Kasumi-1 (cell line): ENCODE results near the gene FOXO3.
"Not testable (repeated sequence)": the region's sequence is repeated elsewhere in the genome, so short reads cannot be mapped to it uniquely, and the experiment has no call there.

Experiments used
- DNase-seq, 2 experiments: peaks; one replicate each; lab custom pipeline; 2025; lab: John Stamatoyannopoulos, UW

Gene FOXO3

DNA sequence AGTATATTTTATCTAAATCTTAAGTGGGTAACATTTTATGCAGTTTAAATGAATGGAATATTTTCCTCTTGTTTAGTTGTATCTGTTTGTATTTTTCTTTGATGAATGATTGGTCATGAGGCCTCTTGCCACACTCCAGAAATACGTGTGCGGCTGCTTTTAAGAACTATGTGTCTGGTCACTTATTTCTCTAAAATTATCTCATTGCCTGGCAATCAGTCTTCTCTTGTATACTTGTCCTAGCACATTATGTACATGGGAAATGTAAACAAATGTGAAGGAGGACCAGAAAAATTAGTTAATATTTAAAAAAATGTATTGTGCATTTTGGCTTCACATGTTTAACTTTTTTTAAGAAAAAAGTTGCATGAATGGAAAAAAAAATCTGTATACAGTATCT lies 123.3 kb downstream of the FOXO3 start:
- not testable (repeated sequence) for DNase-seq

GRCh38 chr6:108684771-108685329 lies 124.1 kb downstream of the FOXO3 start:
- DNase-seq, result no peak

GRCh38 chr6:108685970-108686369 lies 125.3 kb downstream of the FOXO3 start:
- no peak for DNase-seq

DNA sequence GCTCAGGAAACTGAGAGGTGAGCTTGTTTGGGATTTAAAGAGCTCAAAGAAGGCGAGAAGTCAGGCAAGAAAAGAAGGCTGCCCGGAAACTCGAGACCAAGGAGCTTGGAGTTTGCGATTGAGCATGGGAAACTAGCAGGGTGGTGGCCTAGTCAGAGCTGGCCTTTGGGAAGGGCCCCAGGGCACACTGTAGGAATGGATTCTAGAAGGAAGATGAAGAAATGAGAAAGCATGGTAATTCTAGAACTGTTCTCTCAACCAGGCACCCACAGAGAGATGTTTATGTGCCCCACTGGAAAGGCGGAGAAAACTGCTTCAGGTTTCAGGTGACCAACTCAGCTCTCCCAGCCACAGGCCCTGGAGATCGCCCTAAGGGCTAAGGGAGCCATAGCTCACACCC lies 126.2 kb downstream of the FOXO3 start:
- DNase-seq, result no peak

GRCh38 chr6:108687921-108688320 lies 127.2 kb downstream of the FOXO3 start:
- DNase-seq, result no peak

- DNase-seq, result peak; percentile 70 to 83
These were observed 128.8 kb downstream of the FOXO3 start for GRCh38 chr6:108689272-108690161.

GRCh38 chr6:108690326-108691049 lies 129.8 kb downstream of the FOXO3 start:
- DNase-seq, result no peak

GRCh38 chr6:108693430-108694154 lies 132.9 kb downstream of the FOXO3 start:
- DNase-seq, result no peak

DNA sequence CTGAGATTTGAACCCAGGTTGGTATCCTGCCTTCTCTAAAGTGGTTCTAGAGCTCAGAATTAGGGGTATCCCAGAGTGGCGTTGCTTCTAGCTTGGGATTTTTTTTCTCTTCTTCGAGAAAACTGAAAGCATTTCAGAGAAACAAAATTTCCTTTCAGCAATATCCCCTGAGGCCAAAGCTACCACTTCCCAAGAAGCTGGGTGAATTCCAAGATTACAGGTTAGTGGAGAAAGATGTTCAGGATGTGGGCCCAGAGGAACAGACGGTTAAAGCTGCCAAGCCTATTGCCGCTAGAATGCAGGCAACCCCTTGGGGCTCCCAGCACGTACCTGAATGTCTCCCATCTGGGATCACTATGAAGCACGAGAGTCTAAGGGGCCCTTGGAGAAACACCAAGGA lies 134.1 kb downstream of the FOXO3 start:
- DNase-seq, result no peak

GRCh38 chr6:108697561-108698161 lies 136.9 kb downstream of the FOXO3 start:
- no peak for DNase-seq

DNA sequence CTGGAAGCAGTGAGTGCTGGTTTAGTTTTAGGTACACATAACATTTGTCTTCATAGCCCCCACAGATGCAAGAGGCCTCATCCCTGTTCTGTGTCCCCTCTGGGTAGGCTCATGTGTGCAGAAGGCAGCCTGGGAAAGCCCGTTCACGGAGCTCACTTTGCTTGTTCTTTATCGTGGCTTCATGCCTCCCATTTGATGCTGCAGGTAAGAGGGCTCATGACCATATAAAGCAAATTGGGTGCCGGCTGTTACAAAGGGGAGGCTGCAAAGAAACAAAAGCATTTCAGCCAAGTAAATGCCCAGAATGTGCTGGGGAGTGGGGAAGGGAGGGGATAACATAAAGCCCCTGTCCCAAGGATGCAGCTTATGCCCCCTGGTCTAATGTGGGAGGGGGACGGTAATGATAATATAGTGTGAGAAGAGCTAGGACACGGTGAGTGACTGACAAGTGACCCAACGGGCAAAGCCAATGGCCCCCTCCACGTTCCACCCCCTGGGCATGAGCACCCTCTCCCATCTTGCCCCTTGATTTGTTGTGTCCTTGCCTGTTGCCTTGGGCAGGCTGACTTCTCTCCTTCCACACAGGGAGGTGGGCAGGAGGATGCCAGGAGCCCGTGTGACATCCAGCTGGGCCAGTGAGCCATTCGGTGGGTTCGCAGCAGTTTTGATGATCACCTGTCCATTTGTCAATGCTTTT lies 138.0 kb downstream of the FOXO3 start:
- DNase-seq, result no peak

DNA sequence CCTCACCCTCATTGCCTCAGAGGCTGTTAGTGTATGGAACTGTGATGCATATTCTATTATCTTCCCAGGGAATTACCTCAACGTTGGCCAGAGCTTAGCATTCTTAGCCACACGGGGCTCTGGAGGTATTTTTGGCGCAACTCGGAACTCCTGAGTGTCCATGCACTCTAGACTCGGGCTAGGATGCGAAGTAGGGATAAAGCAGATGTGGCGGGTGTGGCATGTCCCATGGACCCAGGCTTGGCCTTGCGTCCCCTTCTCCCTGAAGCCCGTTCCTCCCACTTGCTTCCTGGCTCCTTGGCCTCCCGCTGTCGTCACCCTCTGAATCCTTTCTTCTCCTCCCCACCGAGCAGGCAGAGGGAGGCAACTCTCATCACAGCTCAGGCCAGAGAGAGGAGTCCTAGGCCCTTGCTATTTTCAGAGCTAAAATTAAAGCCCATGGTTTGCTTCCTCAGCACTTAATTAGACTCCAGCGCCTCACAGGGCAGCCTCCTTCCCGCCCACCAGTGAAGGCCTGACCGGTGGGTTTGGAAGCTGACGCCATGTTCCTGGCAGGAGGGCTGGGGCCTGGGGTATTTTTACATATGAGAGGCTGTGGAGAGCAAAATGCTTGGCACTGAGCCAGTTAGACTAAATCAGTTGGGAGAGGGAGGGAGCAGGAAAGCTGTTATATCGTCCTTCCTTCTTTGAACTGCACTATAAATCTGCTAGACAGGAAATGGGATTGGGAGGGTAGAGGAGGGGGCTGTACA lies 138.7 kb downstream of the FOXO3 start:
- no peak for DNase-seq

GRCh38 chr6:108702106-108702851 lies 141.6 kb downstream of the FOXO3 start:
- DNase-seq, result no peak

DNA sequence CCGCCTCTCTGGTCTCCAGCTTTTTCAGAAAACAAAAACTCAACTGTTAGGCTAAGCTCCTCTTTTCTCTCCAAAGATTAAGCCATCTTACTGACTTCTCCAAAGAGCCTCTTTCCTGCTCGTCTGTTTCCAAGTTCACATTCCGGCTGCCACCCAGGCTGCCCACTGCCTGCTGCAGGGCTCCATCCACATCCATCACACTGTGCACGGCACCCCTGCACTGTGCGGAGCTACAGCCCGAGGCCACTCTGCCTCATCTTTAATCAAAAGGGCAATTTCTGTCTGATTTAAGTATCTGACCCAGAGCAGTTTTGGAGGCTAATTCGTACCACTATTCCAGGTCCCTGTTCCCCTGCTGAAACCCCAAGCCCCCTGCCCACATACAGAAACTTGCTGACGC lies 145.9 kb downstream of the FOXO3 start:
- DNase-seq, result no peak

- no peak for DNase-seq
These were observed 146.7 kb downstream of the FOXO3 start for GRCh38 chr6:108707328-108707976.

- no peak for DNase-seq
These were observed 149.3 kb downstream of the FOXO3 start for GRCh38 chr6:108710030-108710429.

DNA sequence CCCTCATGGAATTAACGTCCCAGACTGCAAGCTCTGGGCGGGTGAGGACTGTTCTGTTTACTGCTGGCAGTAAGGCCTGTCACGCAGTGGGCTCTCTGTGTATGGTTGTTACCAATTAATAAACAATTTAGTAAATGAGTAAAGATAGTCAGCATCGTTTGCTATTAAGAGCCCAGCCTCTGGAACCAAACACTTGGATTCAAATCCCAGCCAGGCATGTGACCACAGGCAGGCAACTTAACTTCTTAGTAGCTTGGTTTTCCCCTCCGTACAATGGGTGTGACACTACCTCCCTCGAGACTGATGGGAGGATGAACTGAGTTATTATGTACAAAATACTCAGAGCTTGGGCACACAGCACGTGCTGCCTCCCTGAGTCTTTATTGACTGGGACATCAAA lies 149.8 kb downstream of the FOXO3 start:
- DNase-seq, result no peak

GRCh38 chr6:108711071-108711470 lies 150.4 kb downstream of the FOXO3 start:
- no peak for DNase-seq

- no peak for DNase-seq
These were observed 151.1 kb downstream of the FOXO3 start for GRCh38 chr6:108711826-108712225.
